K562 (cell line): Measurements from ENCODE around the gene MTA1. TPM values are rescaled to one million over a fixed set of nuclear protein-coding genes. Genes with fewer than 3 reads are reported as not detected.

ENCODE experiments used
- ZNF318 ChIP-seq, 2 experiments: fragments of 450-650 bp; IDR thresholded peaks; 2 replicates each; pipeline ENCODE4 v1.6.1; 2016; ENCODE audit warnings: mild to moderate bottlenecking in 2 of 2, borderline replicate concordance in 1 of 2, low read depth in 1 of 2, moderate library complexity in 1 of 2
- polyA plus RNA-seq, 8 experiments: library from polyadenylated mRNA; depleted of rRNA in 4 of 8; stranded (reverse) in 5 of 8; unstranded in 3 of 8; fragments of >200 nt; fragmentation: Nextera tagmentation in 2 of 8; fragmentation: Illumina TruSeq in 1 of 8; extraction: Ambion mirVana in 2 of 8; extraction: Trizol in 1 of 8; gene quantifications; 2 replicates each; pipeline versions ENCODE4 v1.2.1 to v1.2.3, GENCODE V29; 2011 to 2014; ENCODE audit warnings: inconsistent platforms in 1 of 8, missing spikeins in 1 of 8
- total RNA-seq, 7 experiments: library from RNA; depleted of rRNA in 6 of 7; stranded (reverse); fragments of >200 nt in 6 of 7; fragmentation: Illumina TruSeq in 2 of 7; extraction: Trizol in 2 of 7; gene quantifications; 2 replicates each; pipeline versions ENCODE4 v1.2.1 to v1.2.3, GENCODE V29; 2011 to 2021; ENCODE audit warnings: low replicate concordance in 1 of 7

The MTA1 gene
- total and polyA plus RNA-seq, 9 of the 15 experiments (the other 6 are each of a cell fraction or from before 2014, with no cell fraction given): 0.13 to 118 (median 32.3) TPM

- no peak for TF ChIP-seq ZNF318 (IDR thresholded peaks at IDR 0.05; ENCODE audit: borderline replicate concordance in 1 of 2, low read depth in 1 of 2)
Measured at GRCh38 chr14:105493921-105494605, 74.4 kb downstream of the MTA1 start (continued).
